ENCODE measurements around the gene GLRA1. TPM values are rescaled to one million over a fixed set of nuclear protein-coding genes. Genes with fewer than 3 reads are reported as not detected.

Gene GLRA1
- total RNA-seq, 1 donor from 2014 or later = not detected

- no peak overlapping the region for H3K4me3 ChIP-seq
- TF ChIP-seq POLR2A (IDR thresholded peaks at IDR 0.05) = no peak
- TF ChIP-seq, protein P1, sequence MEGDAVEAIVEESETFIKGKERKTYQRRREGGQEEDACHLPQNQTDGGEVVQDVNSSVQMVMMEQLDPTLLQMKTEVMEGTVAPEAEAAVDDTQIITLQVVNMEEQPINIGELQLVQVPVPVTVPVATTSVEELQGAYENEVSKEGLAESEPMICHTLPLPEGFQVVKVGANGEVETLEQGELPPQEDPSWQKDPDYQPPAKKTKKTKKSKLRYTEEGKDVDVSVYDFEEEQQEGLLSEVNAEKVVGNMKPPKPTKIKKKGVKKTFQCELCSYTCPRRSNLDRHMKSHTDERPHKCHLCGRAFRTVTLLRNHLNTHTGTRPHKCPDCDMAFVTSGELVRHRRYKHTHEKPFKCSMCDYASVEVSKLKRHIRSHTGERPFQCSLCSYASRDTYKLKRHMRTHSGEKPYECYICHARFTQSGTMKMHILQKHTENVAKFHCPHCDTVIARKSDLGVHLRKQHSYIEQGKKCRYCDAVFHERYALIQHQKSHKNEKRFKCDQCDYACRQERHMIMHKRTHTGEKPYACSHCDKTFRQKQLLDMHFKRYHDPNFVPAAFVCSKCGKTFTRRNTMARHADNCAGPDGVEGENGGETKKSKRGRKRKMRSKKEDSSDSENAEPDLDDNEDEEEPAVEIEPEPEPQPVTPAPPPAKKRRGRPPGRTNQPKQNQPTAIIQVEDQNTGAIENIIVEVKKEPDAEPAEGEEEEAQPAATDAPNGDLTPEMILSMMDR (IDR thresholded peaks at IDR 0.05) = no peak
- TF ChIP-seq POLR2AphosphoS5 (IDR thresholded peaks at IDR 0.05; ENCODE audit: insufficient read depth in 1 of 2, low read depth in 1 of 2) = no peak
- intact Hi-C loops (cut with DNase I) = no loop called here
- H3K27me3 ChIP-seq = no peaks in the 10 kb centered on the region
- H3K36me3 ChIP-seq = no peaks in the 10 kb centered on the region
- H3K27ac ChIP-seq = no peak overlapping the region
- no peaks in the 10 kb centered on the region for H3K9me3 ChIP-seq
- no peak for DNase-seq (ENCODE audit: extremely low spot score in 2 of 2)
- H3K4me1 ChIP-seq = peaks cover 7% of the 10 kb centered on the region
Measured at GRCh38 chr5:151820903-151821302, 103.7 kb downstream of the GLRA1 start.

DNA sequence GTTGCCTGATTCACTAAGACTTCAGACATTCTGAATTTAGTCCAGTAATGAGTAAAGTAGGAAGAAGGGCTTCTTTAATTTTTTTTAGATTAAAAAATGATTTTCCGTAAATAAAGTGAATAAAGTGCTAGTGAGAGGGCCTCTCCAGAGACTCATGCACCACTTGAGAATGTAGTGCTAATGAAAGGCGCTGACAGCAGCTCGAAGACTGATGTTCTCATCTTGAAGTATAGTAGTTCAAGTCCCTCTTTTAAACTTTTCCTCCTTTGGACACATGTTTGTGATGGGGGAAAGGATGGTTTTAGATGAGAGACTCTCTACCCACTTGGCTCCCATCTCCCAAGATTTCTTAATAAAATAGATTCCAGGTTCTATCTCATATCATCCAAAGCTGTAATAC is 104.4 kb downstream of the GLRA1 start:
- peaks cover 10% of the 10 kb centered on the region for H3K4me1 ChIP-seq
- H3K9me3 ChIP-seq = no peaks in the 10 kb centered on the region
- intact Hi-C loops (cut with DNase I) = no loop called here
- no peak for DNase-seq (ENCODE audit: extremely low spot score in 2 of 2)
- no peak overlapping the region for H3K27ac ChIP-seq
- no peaks in the 10 kb centered on the region for H3K36me3 ChIP-seq
- TF ChIP-seq POLR2A (IDR thresholded peaks at IDR 0.05) (no peak), POLR2AphosphoS5 (IDR thresholded peaks at IDR 0.05; ENCODE audit: insufficient read depth in 1 of 2, low read depth in 1 of 2) (no peak)
- TF ChIP-seq, protein P1 (IDR thresholded peaks at IDR 0.05) = no peak
- no peaks in the 10 kb centered on the region for H3K27me3 ChIP-seq
- H3K4me3 ChIP-seq = no peak overlapping the region

DNA sequence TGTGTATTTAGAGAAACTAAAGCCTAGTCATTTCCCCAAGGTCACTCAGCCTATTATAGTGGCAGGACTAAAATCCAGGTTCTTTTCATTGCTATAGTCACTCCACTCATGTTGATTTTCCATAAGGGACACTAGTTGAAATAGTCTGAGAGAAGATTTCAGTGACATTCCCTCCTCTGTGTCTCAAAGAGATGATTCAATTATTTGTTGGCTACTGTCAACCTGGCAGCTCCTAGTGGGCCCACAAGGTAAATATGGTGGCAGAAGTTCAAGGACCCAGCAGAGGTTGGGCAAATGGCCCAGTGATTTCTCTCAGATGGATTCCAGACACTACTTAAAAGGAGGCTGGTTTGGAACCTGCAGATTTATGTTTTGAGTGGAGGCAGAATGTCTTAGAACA is 104.8 kb downstream of the GLRA1 start:
- Histone ChIP-seq H3K9me3 (no peaks in the 10 kb centered on the region), H3K4me1 (peaks cover 10% of the 10 kb centered on the region), H3K27ac (no peak overlapping the region), H3K27me3 (no peaks in the 10 kb centered on the region), H3K4me3 (no peak overlapping the region), H3K36me3 (no peaks in the 10 kb centered on the region)
- DNase-seq (ENCODE audit: extremely low spot score in 2 of 2) = no peak
- no peak for TF ChIP-seq POLR2AphosphoS5 (IDR thresholded peaks at IDR 0.05; ENCODE audit: insufficient read depth in 1 of 2, low read depth in 1 of 2)
- intact Hi-C loops (cut with DNase I) = no loop called here

DNA sequence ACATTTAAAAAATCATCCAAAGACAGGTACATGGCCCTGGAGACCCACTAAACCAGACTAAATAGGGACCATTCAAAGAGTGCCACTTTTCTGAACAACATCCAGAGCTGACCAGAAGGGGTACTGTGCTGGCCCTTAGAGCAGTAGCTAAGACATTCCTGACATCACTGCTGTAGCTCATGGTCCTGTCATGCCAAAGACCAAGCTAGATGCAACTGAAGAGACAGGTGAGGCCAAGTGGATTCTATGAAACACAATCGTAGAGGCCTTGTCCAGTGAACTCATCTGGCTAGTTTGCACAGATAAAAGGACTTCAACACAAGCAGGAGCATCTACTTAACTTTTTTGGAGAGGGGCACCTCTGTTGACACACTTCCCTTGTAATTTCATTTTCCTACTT is 109.6 kb downstream of the GLRA1 start:
- TF ChIP-seq POLR2A (IDR thresholded peaks at IDR 0.05) (no peak), POLR2AphosphoS5 (IDR thresholded peaks at IDR 0.05; ENCODE audit: insufficient read depth in 1 of 2, low read depth in 1 of 2) (no peak)
- TF ChIP-seq, protein P1 (IDR thresholded peaks at IDR 0.05) = no peak
- Histone ChIP-seq H3K27me3 (no peaks in the 10 kb centered on the region), H3K27ac (no peak overlapping the region), H3K36me3 (peaks cover 0 to 5% of the 10 kb centered on the region in 2 donors), H3K9me3 (no peaks in the 10 kb centered on the region), H3K4me1 (peaks cover 20% of the 10 kb centered on the region), H3K4me3 (no peak overlapping the region)
- intact Hi-C loops (cut with DNase I) = no loop called here
- DNase-seq (ENCODE audit: extremely low spot score in 2 of 2) = no peak

- peaks cover 0 to 10% of the 10 kb centered on the region in 2 donors for H3K36me3 ChIP-seq
- no peak for DNase-seq (ENCODE audit: extremely low spot score in 2 of 2)
- H3K4me3 ChIP-seq = no peak overlapping the region
- H3K4me1 ChIP-seq = peaks cover 24% of the 10 kb centered on the region
- no peak overlapping the region for H3K27ac ChIP-seq
- no peaks in the 10 kb centered on the region for H3K9me3 ChIP-seq
- no peaks in the 10 kb centered on the region for H3K27me3 ChIP-seq
- TF ChIP-seq, protein P1 (IDR thresholded peaks at IDR 0.05) = no peak
- TF ChIP-seq POLR2A (IDR thresholded peaks at IDR 0.05) = no peak
- TF ChIP-seq POLR2AphosphoS5 (IDR thresholded peaks at IDR 0.05; ENCODE audit: insufficient read depth in 1 of 2, low read depth in 1 of 2) = no peak
- intact Hi-C loops (cut with DNase I) = no loop called here
Measured at GRCh38 chr5:151812757-151813309, 111.8 kb downstream of the GLRA1 start.

Measured in vagina (tissue), 2 donors.